ENCODE data around the gene MAPK8.

MAPK8 gene

DNA sequence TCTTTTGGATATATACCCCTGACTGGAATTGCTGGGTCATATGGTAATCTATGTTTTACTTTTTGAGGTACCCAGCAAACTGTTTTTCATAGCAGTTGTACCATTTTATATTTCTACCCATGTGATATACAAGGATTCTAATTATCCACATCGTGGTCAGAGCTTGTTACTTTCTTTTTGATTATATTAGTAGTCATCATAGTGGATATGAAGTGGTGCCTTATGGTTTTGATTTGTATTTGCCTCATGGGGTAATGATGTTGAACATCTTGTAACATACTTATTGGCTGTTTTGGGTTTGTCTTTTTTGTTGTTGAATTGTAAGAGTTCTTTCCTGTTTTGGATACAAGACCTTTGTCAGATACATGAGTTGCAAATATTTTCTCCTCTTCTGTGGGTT is 51.7 kb downstream of the MAPK8 start:
- Histone ChIP-seq H3K4me1 (ENCODE audit: insufficient read depth, low read length) (no peaks in the 10 kb centered on the region), H3K27me3 (ENCODE audit: insufficient read depth, low read length) (no peaks in the 10 kb centered on the region), H3K9me3 (ENCODE audit: low read length) (peaks cover 1% of the 10 kb centered on the region), H3K4me3 (ENCODE audit: low read length) (no peak overlapping the region), H3K36me3 (ENCODE audit: insufficient read depth, low read length) (no peaks in the 10 kb centered on the region), H2AFZ (ENCODE audit: low read depth, low read length) (no peak overlapping the region)

DNA sequence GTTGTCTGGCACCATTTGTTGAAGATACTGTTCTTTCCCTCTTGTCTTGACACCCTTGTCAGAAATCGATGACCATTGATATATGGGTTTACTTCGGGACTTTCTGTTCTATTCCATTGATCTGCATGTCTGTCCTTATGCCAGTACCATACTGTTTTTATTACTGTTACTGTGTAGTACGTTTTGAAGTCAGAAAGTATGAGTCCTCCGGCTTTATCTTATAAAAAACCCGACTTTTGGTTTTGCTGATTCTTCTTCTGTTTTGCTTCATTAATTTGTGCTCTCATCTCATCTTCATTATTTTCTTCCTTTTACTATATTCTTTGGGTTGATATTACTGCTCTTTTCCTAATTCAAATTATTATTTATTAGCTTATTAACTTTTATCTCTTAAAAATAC is 52.4 kb downstream of the MAPK8 start:
- H3K36me3 ChIP-seq (ENCODE audit: insufficient read depth, low read length) = no peaks in the 10 kb centered on the region
- H3K4me3 ChIP-seq (ENCODE audit: low read length) = no peak overlapping the region
- no peak overlapping the region for H2AFZ ChIP-seq (ENCODE audit: low read depth, low read length)
- peaks cover under 1% of the 10 kb centered on the region for H3K4me1 ChIP-seq (ENCODE audit: insufficient read depth, low read length)
- peaks cover 1% of the 10 kb centered on the region for H3K9me3 ChIP-seq (ENCODE audit: low read length)
- no peaks in the 10 kb centered on the region for H3K27me3 ChIP-seq (ENCODE audit: insufficient read depth, low read length)

DNA sequence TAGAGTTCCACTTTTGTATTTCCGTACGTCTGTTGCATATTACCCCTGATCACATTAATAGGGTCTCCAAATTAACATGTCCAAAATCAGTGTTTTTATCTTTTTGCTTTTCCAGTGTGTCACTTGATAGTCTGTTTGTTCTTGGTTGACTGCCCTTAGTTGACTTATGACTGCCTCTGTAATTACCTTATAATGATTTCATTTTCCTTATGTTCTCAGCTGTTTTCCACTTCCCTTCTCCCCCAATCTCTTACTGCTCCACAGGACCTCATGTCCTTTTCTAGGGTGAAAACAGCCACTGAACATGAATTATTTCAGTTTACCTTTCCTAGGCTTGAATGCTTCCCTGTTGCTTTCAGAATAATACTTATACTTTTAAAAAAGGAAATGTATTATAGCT is 54.7 kb downstream of the MAPK8 start:
- no peak overlapping the region for H3K4me3 ChIP-seq (ENCODE audit: low read length)
- no peaks in the 10 kb centered on the region for H3K27me3 ChIP-seq (ENCODE audit: insufficient read depth, low read length)
- H3K9me3 ChIP-seq (ENCODE audit: low read length) = peaks cover 1% of the 10 kb centered on the region
- H3K4me1 ChIP-seq (ENCODE audit: insufficient read depth, low read length) = peaks cover 1% of the 10 kb centered on the region
- no peak overlapping the region for H2AFZ ChIP-seq (ENCODE audit: low read depth, low read length)
- H3K36me3 ChIP-seq (ENCODE audit: insufficient read depth, low read length) = no peaks in the 10 kb centered on the region

DNA sequence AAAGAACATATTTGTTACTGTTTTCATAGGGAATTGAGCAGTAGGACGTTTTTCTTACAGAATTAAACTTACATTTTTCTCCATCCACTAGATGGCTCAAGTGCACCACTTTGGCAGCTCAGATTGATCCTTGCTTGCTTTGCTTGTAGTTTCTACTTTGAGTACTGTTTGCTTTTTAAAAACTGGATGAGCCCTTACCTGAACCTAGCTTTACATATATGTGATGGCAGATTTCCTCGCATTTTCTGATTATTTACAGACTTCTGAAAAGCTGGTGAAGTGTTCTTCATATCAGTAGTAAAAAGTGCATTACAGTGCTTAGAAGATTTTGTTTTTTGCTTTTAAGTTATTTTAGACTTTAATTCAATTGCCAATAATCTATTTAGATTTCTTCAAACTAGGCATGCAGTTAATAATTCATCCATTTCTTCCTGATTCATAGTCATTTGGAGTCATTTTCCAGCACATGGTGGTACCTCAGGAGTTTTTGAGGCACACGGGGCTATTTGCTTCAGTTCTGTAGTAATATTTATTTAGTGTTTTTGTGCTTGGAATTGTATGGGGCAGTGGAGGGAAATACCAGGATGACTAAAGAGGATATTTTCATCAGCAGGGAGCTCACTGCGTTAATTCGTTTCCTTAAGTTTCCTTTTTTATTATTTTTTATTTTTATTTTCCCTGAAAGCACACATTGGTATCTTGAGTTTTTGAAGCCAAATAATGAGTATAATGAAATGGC is 57.3 kb downstream of the MAPK8 start:
- Histone ChIP-seq H3K4me3 (ENCODE audit: low read length) (no peak overlapping the region), H2AFZ (ENCODE audit: low read depth, low read length) (no peak overlapping the region), H3K27me3 (ENCODE audit: insufficient read depth, low read length) (no peaks in the 10 kb centered on the region), H3K9me3 (ENCODE audit: low read length) (no peaks in the 10 kb centered on the region), H3K36me3 (ENCODE audit: insufficient read depth, low read length) (no peaks in the 10 kb centered on the region), H3K4me1 (ENCODE audit: insufficient read depth, low read length) (peaks cover 1% of the 10 kb centered on the region)

GRCh38 chr10:48364659-48365405 is 58.4 kb downstream of the MAPK8 start:
- no peaks in the 10 kb centered on the region for H3K27me3 ChIP-seq (ENCODE audit: insufficient read depth, low read length)
- H3K4me3 ChIP-seq (ENCODE audit: low read length) = no peak overlapping the region
- H3K36me3 ChIP-seq (ENCODE audit: insufficient read depth, low read length) = no peaks in the 10 kb centered on the region
- H3K9me3 ChIP-seq (ENCODE audit: low read length) = no peaks in the 10 kb centered on the region
- H3K4me1 ChIP-seq (ENCODE audit: insufficient read depth, low read length) = peaks cover 1% of the 10 kb centered on the region
- H2AFZ ChIP-seq (ENCODE audit: low read depth, low read length) = no peak overlapping the region

- Histone ChIP-seq H3K9me3 (ENCODE audit: low read length) (no peaks in the 10 kb centered on the region), H3K4me1 (ENCODE audit: insufficient read depth, low read length) (peaks cover 1% of the 10 kb centered on the region), H2AFZ (ENCODE audit: low read depth, low read length) (no peak overlapping the region), H3K27me3 (ENCODE audit: insufficient read depth, low read length) (no peaks in the 10 kb centered on the region), H3K4me3 (ENCODE audit: low read length) (no peak overlapping the region), H3K36me3 (ENCODE audit: insufficient read depth, low read length) (no peaks in the 10 kb centered on the region)
Observed at GRCh38 chr10:48365668-48366067, 59.2 kb downstream of the MAPK8 start.

DNA sequence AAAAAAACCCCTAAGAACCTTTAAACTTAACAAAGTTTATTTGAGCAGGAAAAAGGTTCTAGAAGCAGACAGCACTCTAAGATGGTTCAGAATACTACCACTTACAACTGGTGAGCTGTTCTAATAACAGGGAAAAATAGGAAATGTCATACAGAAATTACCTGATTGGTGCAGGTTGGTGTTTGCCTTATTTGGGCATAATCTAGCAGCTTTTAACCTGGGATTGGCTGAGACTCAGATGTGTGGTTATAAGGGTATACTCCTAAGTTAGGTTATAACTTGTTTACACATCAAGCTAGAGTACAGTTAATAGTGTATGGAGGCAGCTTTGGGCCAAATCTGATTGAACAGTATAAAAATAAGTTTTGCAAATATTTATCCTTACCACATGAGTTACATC is 59.8 kb downstream of the MAPK8 start:
- Histone ChIP-seq H3K36me3 (ENCODE audit: insufficient read depth, low read length) (no peaks in the 10 kb centered on the region), H3K4me1 (ENCODE audit: insufficient read depth, low read length) (peaks cover 1% of the 10 kb centered on the region), H3K9me3 (ENCODE audit: low read length) (no peaks in the 10 kb centered on the region), H3K27me3 (ENCODE audit: insufficient read depth, low read length) (no peaks in the 10 kb centered on the region), H3K4me3 (ENCODE audit: low read length) (no peak overlapping the region), H2AFZ (ENCODE audit: low read depth, low read length) (no peak overlapping the region)

DNA sequence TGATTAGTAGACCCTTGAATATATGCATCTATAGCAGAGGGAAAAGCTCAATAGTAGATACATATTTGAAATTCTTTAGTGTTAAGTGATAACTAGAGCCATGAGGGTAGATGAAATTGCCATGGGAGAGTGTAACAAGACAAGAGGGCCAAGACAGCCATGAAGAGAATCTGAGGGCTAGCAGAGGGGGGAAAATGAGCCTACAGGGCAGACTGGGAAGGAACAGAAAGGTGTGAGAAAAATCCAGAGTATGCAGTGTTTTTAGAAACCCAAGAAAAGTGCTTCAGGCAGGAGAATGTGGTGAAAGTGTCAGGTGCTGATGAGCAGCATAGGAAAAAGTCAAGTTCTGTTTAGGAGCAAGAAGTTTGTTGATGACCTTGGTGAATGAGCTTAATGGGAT is 63.0 kb downstream of the MAPK8 start:
- H3K9me3 ChIP-seq (ENCODE audit: low read length) = peaks cover 2% of the 10 kb centered on the region
- no peaks in the 10 kb centered on the region for H3K4me1 ChIP-seq (ENCODE audit: insufficient read depth, low read length)
- H3K4me3 ChIP-seq (ENCODE audit: low read length) = no peak overlapping the region
- no peaks in the 10 kb centered on the region for H3K36me3 ChIP-seq (ENCODE audit: insufficient read depth, low read length)
- no peaks in the 10 kb centered on the region for H3K27me3 ChIP-seq (ENCODE audit: insufficient read depth, low read length)
- no peak overlapping the region for H2AFZ ChIP-seq (ENCODE audit: low read depth, low read length)

DNA sequence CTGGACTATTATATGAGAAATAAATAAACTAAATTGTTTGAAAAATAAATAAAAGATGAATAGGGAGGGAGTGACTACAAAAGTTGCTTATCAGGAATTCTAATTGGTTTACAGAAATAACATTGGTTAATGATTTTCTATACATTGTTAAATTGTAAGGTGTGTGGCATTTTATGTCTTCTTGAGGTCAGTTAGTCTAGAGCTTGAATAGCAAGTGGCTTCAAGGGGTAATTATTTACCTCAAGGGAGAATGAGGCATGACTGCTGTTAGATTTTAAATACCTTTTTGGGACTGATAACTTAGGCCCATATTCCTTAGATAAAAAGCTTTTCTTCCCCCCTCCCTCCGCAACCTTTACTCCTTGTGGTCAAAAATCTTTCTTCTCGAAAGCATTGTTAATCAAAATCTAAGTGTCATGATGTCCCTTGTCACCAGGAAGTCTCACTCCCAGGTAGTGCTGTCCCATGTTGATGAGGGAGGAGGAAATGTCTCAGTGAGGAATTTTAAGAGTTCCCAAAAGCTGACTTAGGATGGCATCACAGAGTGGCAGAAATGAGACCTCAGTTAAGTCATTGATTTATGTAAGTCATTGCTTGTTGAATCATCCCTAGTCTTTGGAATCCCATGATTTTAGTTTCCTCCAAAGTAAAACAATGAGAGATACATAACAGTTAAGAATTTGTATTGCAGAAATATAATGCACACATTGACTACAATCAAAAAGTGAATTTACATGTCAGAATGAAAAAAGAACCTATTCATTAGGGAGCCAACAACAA is 71.5 kb downstream of the MAPK8 start:
- Histone ChIP-seq H3K9me3 (ENCODE audit: low read length) (peaks cover 3% of the 10 kb centered on the region), H3K36me3 (ENCODE audit: insufficient read depth, low read length) (no peaks in the 10 kb centered on the region), H3K4me3 (ENCODE audit: low read length) (no peak overlapping the region), H2AFZ (ENCODE audit: low read depth, low read length) (no peak overlapping the region), H3K27me3 (ENCODE audit: insufficient read depth, low read length) (no peaks in the 10 kb centered on the region), H3K4me1 (ENCODE audit: insufficient read depth, low read length) (no peaks in the 10 kb centered on the region)

- H3K36me3 ChIP-seq (ENCODE audit: insufficient read depth, low read length) = no peaks in the 10 kb centered on the region
- H2AFZ ChIP-seq (ENCODE audit: low read depth, low read length) = no peak overlapping the region
- H3K27me3 ChIP-seq (ENCODE audit: insufficient read depth, low read length) = no peaks in the 10 kb centered on the region
- peaks cover 3% of the 10 kb centered on the region for H3K9me3 ChIP-seq (ENCODE audit: low read length)
- H3K4me1 ChIP-seq (ENCODE audit: insufficient read depth, low read length) = no peaks in the 10 kb centered on the region
- H3K4me3 ChIP-seq (ENCODE audit: low read length) = no peak overlapping the region
Observed at GRCh38 chr10:48378675-48379074, 72.2 kb downstream of the MAPK8 start.

DNA sequence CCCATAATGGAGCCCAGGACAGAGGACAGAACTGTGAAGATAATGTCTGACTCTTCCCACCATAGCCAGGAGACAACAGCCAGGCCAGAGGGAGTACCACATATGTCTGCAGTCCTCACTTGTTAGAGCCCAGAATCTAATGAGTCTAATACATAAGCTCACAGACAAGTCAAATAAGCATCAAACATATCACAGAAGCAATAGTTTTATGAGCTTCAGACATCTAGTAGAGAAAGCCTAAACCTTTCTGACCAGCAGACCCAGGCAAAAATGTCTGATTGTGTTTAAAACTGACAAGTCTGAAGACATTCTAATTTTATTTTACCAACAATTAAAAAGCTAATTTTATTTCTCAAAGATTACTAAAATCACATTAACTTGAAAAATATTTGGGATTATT is 75.5 kb downstream of the MAPK8 start:
- no peak overlapping the region for H2AFZ ChIP-seq (ENCODE audit: low read depth, low read length)
- H3K4me3 ChIP-seq (ENCODE audit: low read length) = no peak overlapping the region
- H3K27me3 ChIP-seq (ENCODE audit: insufficient read depth, low read length) = no peaks in the 10 kb centered on the region
- H3K9me3 ChIP-seq (ENCODE audit: low read length) = peaks cover 3% of the 10 kb centered on the region
- H3K36me3 ChIP-seq (ENCODE audit: insufficient read depth, low read length) = no peaks in the 10 kb centered on the region
- H3K4me1 ChIP-seq (ENCODE audit: insufficient read depth, low read length) = no peaks in the 10 kb centered on the region

- Histone ChIP-seq H3K27me3 (ENCODE audit: insufficient read depth, low read length) (no peaks in the 10 kb centered on the region), H3K4me3 (ENCODE audit: low read length) (no peak overlapping the region), H3K9me3 (ENCODE audit: low read length) (peaks cover 3% of the 10 kb centered on the region), H2AFZ (ENCODE audit: low read depth, low read length) (no peak overlapping the region), H3K4me1 (ENCODE audit: insufficient read depth, low read length) (no peaks in the 10 kb centered on the region), H3K36me3 (ENCODE audit: insufficient read depth, low read length) (no peaks in the 10 kb centered on the region)
Observed at GRCh38 chr10:48382982-48383381, 76.5 kb downstream of the MAPK8 start.

DNA sequence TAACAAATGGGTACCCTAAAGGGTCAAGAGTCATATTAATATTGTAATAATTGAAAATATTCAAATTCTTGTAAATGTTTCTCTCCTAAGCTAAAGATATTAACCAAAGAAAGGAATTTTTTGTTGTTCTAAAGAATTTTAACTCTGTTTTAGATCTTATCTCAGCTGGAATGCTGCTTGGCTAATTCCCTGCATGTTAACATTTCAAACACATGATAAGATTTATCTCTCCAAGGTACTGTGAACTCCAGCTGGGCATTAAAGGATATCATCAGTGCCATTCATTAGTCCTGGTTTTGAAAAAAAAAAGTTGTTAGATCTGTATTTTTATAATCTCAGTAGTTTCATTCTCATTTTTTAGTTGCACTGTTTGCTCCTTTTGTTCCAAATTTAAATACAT is 76.9 kb downstream of the MAPK8 start:
- Histone ChIP-seq H3K9me3 (ENCODE audit: low read length) (peaks cover 3% of the 10 kb centered on the region), H3K4me1 (ENCODE audit: insufficient read depth, low read length) (no peaks in the 10 kb centered on the region), H3K4me3 (ENCODE audit: low read length) (no peak overlapping the region), H2AFZ (ENCODE audit: low read depth, low read length) (no peak overlapping the region), H3K36me3 (ENCODE audit: insufficient read depth, low read length) (no peaks in the 10 kb centered on the region), H3K27me3 (ENCODE audit: insufficient read depth, low read length) (no peaks in the 10 kb centered on the region)

All from neuron (in vitro differentiated cells).